Liver (tissue), 9 donors: ENCODE data around the gene EVC. TPM values are rescaled to one million over a fixed set of nuclear protein-coding genes. Genes with fewer than 3 reads are reported as not detected.

Experiments used
- DNase-seq: peaks from one replicate; pipeline ENCODE4 v3.0.0-alpha.2; 2017; ENCODE audit warnings: low spot score
- H3K27ac ChIP-seq, 2 donors: one replicate each; pipeline ENCODE4 v1.7.0; 2013; ENCODE audit warnings: inconsistent platforms in 2 of 2, low read length in 2 of 2, control low read depth in 1 of 2, low read depth in 1 of 2, mild to moderate bottlenecking in 1 of 2
- H3K27me3 ChIP-seq, 4 donors: one replicate each; pipeline versions ENCODE4 v1.6.1 to v1.7.0; 2013; ENCODE audit warnings: low read length in 3 of 4, inconsistent platforms in 1 of 4, mild to moderate bottlenecking in 1 of 4, moderate library complexity in 1 of 4; ENCODE audit not compliant: control insufficient read depth in 4 of 4, insufficient read depth in 4 of 4
- H3K36me3 ChIP-seq, 4 donors: one replicate each; pipeline versions ENCODE4 v1.6.1 to v1.7.0; 2013; ENCODE audit warnings: low read length in 3 of 4, mild to moderate bottlenecking in 3 of 4, low read depth in 1 of 4, moderate library complexity in 1 of 4; ENCODE audit not compliant: control insufficient read depth in 4 of 4, insufficient read depth in 3 of 4
- H3K4me1 ChIP-seq, 4 donors: one replicate each; pipeline versions ENCODE4 v1.6.1 to v1.7.0; 2013; ENCODE audit warnings: low read length in 3 of 4, mild to moderate bottlenecking in 3 of 4, moderate library complexity in 1 of 4; ENCODE audit not compliant: control insufficient read depth in 4 of 4, insufficient read depth in 4 of 4
- H3K4me3 ChIP-seq, 3 donors: one replicate each; pipeline versions ENCODE4 v1.6.1 to v1.7.0; 2013; ENCODE audit warnings: low read length in 3 of 3, control low read depth in 1 of 3, low read depth in 1 of 3, mild to moderate bottlenecking in 1 of 3
- H3K9ac ChIP-seq, 2 donors: one replicate each; pipeline ENCODE4 v1.7.0; 2013; ENCODE audit warnings: low read length in 2 of 2, mild to moderate bottlenecking in 2 of 2, moderate library complexity in 2 of 2, control low read depth in 1 of 2, low read depth in 1 of 2
- H3K9me3 ChIP-seq, 4 donors: one replicate each; pipeline versions ENCODE4 v1.6.1 to v1.7.0; 2013; ENCODE audit warnings: low read length in 3 of 4; ENCODE audit not compliant: control insufficient read depth in 4 of 4
- CTCF ChIP-seq: fragments of 150-350 bp; IDR thresholded peaks from 2 replicates; pipeline ENCODE4 v1.5.1; 2017; ENCODE audit warnings: improper control_type of control experiment, low read depth, low read length; ENCODE audit not compliant: missing input control
- EGR1 ChIP-seq, 2 donors: IDR thresholded peaks; 2 replicates each; pipeline ENCODE4 v1.6.1; 2016 to 2018; ENCODE audit warnings: antibody characterized with exemption in 2 of 2, low read depth in 2 of 2
- FOXA1 ChIP-seq: IDR thresholded peaks from 2 replicates; pipeline ENCODE4 v1.6.1; 2016; ENCODE audit warnings: antibody characterized with exemption
- FOXA2 ChIP-seq: IDR thresholded peaks from 2 replicates; pipeline ENCODE4 v1.6.1; 2016; ENCODE audit warnings: antibody characterized with exemption
- GABPA ChIP-seq, 2 donors: IDR thresholded peaks in 1 of 2; conservative IDR thresholded peaks in 1 of 2; 2 replicates each; pipeline ENCODE4 v1.6.1; 2016; ENCODE audit warnings: antibody characterized with exemption in 2 of 2, mild to moderate bottlenecking in 1 of 2, moderate library complexity in 1 of 2
- HNF4A ChIP-seq, 2 donors: conservative IDR thresholded peaks; 2 replicates each; pipeline ENCODE4 v1.6.1; 2016; ENCODE audit warnings: antibody characterized with exemption in 2 of 2, mild to moderate bottlenecking in 2 of 2
- HNF4G ChIP-seq: IDR thresholded peaks from 2 replicates; pipeline ENCODE4 v1.6.1; 2016; ENCODE audit warnings: antibody characterized with exemption
- JUND ChIP-seq, 2 donors: IDR thresholded peaks; 2 replicates each; pipeline ENCODE4 v1.6.1; 2016; ENCODE audit warnings: antibody characterized with exemption in 2 of 2
- NR2F2 ChIP-seq: IDR thresholded peaks from 2 replicates; pipeline ENCODE4 v1.6.1; 2016; ENCODE audit warnings: antibody characterized with exemption
- RAD21 ChIP-seq, 2 donors: IDR thresholded peaks; 2 replicates each; pipeline ENCODE4 v1.6.1; 2016; ENCODE audit warnings: antibody characterized with exemption in 2 of 2, mild to moderate bottlenecking in 2 of 2
- RXRA ChIP-seq, 2 donors: IDR thresholded peaks; 2 replicates each; pipeline ENCODE4 v1.6.1; 2017 to 2018; ENCODE audit warnings: antibody characterized with exemption in 2 of 2, mild to moderate bottlenecking in 1 of 2
- SP1 ChIP-seq: IDR thresholded peaks from 2 replicates; pipeline ENCODE4 v1.6.1; 2018; ENCODE audit warnings: antibody characterized with exemption, mild to moderate bottlenecking
- TAF1 ChIP-seq: conservative IDR thresholded peaks from 2 replicates; pipeline ENCODE4 v1.6.1; 2016; ENCODE audit warnings: antibody characterized with exemption, mild to moderate bottlenecking
- YY1 ChIP-seq: IDR thresholded peaks from 2 replicates; pipeline ENCODE4 v1.6.1; 2016; ENCODE audit warnings: antibody characterized with exemption, mild to moderate bottlenecking
- ZBTB33 ChIP-seq: IDR thresholded peaks from 2 replicates; pipeline ENCODE4 v1.6.1; 2016; ENCODE audit warnings: antibody characterized with exemption
- WGBS: extraction: QIAGEN DNeasy Blood & Tissue Kit; methylation state at CpG from one replicate; pipeline ENCODE4 v1.1.7; 2013; 5-methylcytosine and 5-hydroxymethylcytosine counted together
- polyA plus RNA-seq, 2 donors: library from polyadenylated mRNA; stranded (reverse) in 1 of 2; unstranded in 1 of 2; fragments of 200-250 nt in 1 of 2; fragments of >200 nt in 1 of 2; fragmentation: Nextera tagmentation in 1 of 2; extraction: Ambion mirVana in 1 of 2; gene quantifications; one replicate each; pipeline versions ENCODE4 v1.2.1 to v1.2.3, GENCODE V29; 2013 to 2015
- total RNA-seq, 2 donors: library from RNA; depleted of rRNA; stranded (reverse); fragments of >200 nt; gene quantifications; one replicate each; pipeline ENCODE4 v1.2.3, GENCODE V29; 2014
- TF ChIP-seq, protein P1 (sequence below): IDR thresholded peaks from 2 replicates; pipeline ENCODE4 v1.6.1; 2016; ENCODE audit warnings: antibody characterized with exemption
- TF ChIP-seq, protein P2 (sequence below): IDR thresholded peaks from 2 replicates; pipeline ENCODE4 v1.6.1; 2016; ENCODE audit warnings: antibody characterized with exemption, mild to moderate bottlenecking
- TF ChIP-seq, protein P3 (sequence below): IDR thresholded peaks from 2 replicates; pipeline ENCODE4 v1.6.1; 2016; ENCODE audit warnings: antibody characterized with exemption
- donor health status: healthy.
- donor health status: healthy.
- donor health status: healthy.
- donor health status: healthy.
- donor health status: healthy.

EVC gene
- total and polyA plus RNA-seq, 4 donors, result 0.76 to 10.9 (median 3.2) TPM

GRCh38 chr4:5720980-5721379 lies 10.0 kb downstream of the EVC start:
- no peaks in the 10 kb centered on the region for H3K9me3 ChIP-seq
- H3K27me3 ChIP-seq, result peaks cover 0 to 2% (median 0%) of the 10 kb centered on the region in 4 donors
- no peak for DNase-seq
- H3K27ac ChIP-seq, result no peak overlapping the region
- WGBS, result 84% methylated on average over 3 of the region's 3 CpGs
- H3K4me3 ChIP-seq, result no peak overlapping the region
- no peak overlapping the region for H3K9ac ChIP-seq
- H3K36me3 ChIP-seq, result no peaks in the 10 kb centered on the region
- H3K4me1 ChIP-seq, result peaks cover 0 to 18% (median 15%) of the 10 kb centered on the region in 4 donors
- TF ChIP-seq NR2F2 (no peak), GABPA (IDR thresholded peaks at IDR 0.05 in 1 of 2, conservative IDR thresholded peaks at IDR 0.05 in 1 of 2) (no peak), HNF4A (conservative IDR thresholded peaks at IDR 0.05) (no peak), EGR1 (IDR thresholded peaks at IDR 0.05; ENCODE audit: low read depth in 2 of 2) (no peak), FOXA1 (no peak), YY1 (no peak), JUND (IDR thresholded peaks at IDR 0.05) (no peak), RXRA (IDR thresholded peaks at IDR 0.05) (no peak), TAF1 (no peak), FOXA2 (no peak), HNF4G (no peak), SP1 (no peak), RAD21 (IDR thresholded peaks at IDR 0.05) (no peak), ZBTB33 (no peak), CTCF (no peak)
- TF ChIP-seq, protein P1, sequence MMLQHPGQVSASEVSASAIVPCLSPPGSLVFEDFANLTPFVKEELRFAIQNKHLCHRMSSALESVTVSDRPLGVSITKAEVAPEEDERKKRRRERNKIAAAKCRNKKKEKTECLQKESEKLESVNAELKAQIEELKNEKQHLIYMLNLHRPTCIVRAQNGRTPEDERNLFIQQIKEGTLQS, result no peak
- TF ChIP-seq, protein P2, sequence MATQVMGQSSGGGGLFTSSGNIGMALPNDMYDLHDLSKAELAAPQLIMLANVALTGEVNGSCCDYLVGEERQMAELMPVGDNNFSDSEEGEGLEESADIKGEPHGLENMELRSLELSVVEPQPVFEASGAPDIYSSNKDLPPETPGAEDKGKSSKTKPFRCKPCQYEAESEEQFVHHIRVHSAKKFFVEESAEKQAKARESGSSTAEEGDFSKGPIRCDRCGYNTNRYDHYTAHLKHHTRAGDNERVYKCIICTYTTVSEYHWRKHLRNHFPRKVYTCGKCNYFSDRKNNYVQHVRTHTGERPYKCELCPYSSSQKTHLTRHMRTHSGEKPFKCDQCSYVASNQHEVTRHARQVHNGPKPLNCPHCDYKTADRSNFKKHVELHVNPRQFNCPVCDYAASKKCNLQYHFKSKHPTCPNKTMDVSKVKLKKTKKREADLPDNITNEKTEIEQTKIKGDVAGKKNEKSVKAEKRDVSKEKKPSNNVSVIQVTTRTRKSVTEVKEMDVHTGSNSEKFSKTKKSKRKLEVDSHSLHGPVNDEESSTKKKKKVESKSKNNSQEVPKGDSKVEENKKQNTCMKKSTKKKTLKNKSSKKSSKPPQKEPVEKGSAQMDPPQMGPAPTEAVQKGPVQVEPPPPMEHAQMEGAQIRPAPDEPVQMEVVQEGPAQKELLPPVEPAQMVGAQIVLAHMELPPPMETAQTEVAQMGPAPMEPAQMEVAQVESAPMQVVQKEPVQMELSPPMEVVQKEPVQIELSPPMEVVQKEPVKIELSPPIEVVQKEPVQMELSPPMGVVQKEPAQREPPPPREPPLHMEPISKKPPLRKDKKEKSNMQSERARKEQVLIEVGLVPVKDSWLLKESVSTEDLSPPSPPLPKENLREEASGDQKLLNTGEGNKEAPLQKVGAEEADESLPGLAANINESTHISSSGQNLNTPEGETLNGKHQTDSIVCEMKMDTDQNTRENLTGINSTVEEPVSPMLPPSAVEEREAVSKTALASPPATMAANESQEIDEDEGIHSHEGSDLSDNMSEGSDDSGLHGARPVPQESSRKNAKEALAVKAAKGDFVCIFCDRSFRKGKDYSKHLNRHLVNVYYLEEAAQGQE, result no peak
- TF ChIP-seq, protein P3, sequence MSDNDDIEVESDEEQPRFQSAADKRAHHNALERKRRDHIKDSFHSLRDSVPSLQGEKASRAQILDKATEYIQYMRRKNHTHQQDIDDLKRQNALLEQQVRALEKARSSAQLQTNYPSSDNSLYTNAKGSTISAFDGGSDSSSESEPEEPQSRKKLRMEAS, result no peak
